ENCODE data around the gene ZNF563.
A peak's percentile ranks its signal among the peaks of the same experiment; 100 is the strongest.

The ZNF563 gene

GRCh38 chr19:12294249-12295158 is 38.9 kb downstream of the ZNF563 start, which contains the start of gene ZNF44:
TSS of gene ZNF44 (minus strand) at chr19:12294883. CDS start at chr19:12294694, 189 bp downstream.
- DNase-seq, result peak; percentile 93 to 96

- DNase-seq, result peak; percentile 25 to 37
Observed at GRCh38 chr19:12293777-12294248, 39.6 kb downstream of the ZNF563 start.

GRCh38 chr19:12289790-12290065 is 43.7 kb downstream of the ZNF563 start:
- DNase-seq, result no peak

- no peak for DNase-seq
Observed at GRCh38 chr19:12287958-12288500, 45.4 kb downstream of the ZNF563 start.

GRCh38 chr19:12284631-12285030 is 48.8 kb downstream of the ZNF563 start:
- no peak for DNase-seq

GRCh38 chr19:12284226-12284625 is 49.2 kb downstream of the ZNF563 start:
- DNase-seq, result no peak

- no peak for DNase-seq
Observed at GRCh38 chr19:12278713-12279112, 54.7 kb downstream of the ZNF563 start.

GRCh38 chr19:12272980-12273901 is 60.2 kb downstream of the ZNF563 start:
- DNase-seq, result no peak

GRCh38 chr19:12272386-12272785 is 61.0 kb downstream of the ZNF563 start:
- DNase-seq, result no peak

GRCh38 chr19:12270854-12271253 is 62.6 kb downstream of the ZNF563 start:
- DNase-seq, result no peak

All from NCI-H2081 (cell line).